Measurements from ENCODE around the gene PLXDC1.
"Not testable (repeated sequence)": the region's sequence is repeated elsewhere in the genome, so short reads cannot be mapped to it uniquely, and the experiment has no call there.

PLXDC1 gene

GRCh38 chr17:39125143-39125875, 26.1 kb downstream of the PLXDC1 start:
- DNase-seq (ENCODE audit: low read depth in 2 of 2): no peak

- DNase-seq (ENCODE audit: low read depth in 2 of 2): no peak
Observed at GRCh38 chr17:39123627-39124026, 27.8 kb downstream of the PLXDC1 start.

GRCh38 chr17:39122991-39123390, 28.4 kb downstream of the PLXDC1 start:
- DNase-seq (ENCODE audit: low read depth in 2 of 2): no peak

GRCh38 chr17:39121919-39122318, 29.5 kb downstream of the PLXDC1 start:
- not testable (repeated sequence) for DNase-seq (ENCODE audit: low read depth in 2 of 2)

- no peak for DNase-seq (ENCODE audit: low read depth in 2 of 2)
Observed at GRCh38 chr17:39118674-39119419, 32.6 kb downstream of the PLXDC1 start.

GRCh38 chr17:39116224-39116623, 35.2 kb downstream of the PLXDC1 start:
- DNase-seq (ENCODE audit: low read depth in 2 of 2): no peak

GRCh38 chr17:39115135-39115534, 36.3 kb downstream of the PLXDC1 start:
- DNase-seq (ENCODE audit: low read depth in 2 of 2): no peak

GRCh38 chr17:39114723-39115122, 36.7 kb downstream of the PLXDC1 start:
- no peak for DNase-seq (ENCODE audit: low read depth in 2 of 2)

GRCh38 chr17:39113871-39114270, 37.6 kb downstream of the PLXDC1 start:
- DNase-seq (ENCODE audit: low read depth in 2 of 2): no peak

- DNase-seq (ENCODE audit: low read depth in 2 of 2): no peak
Observed at GRCh38 chr17:39110435-39111136, 40.9 kb downstream of the PLXDC1 start.

- DNase-seq (ENCODE audit: low read depth in 2 of 2): no peak
Observed at GRCh38 chr17:39108461-39109375, 42.7 kb downstream of the PLXDC1 start.

- DNase-seq (ENCODE audit: low read depth in 2 of 2): no peak
Observed at GRCh38 chr17:39107973-39108372, 43.5 kb downstream of the PLXDC1 start.

GRCh38 chr17:39107155-39107554, 44.3 kb downstream of the PLXDC1 start:
- DNase-seq (ENCODE audit: low read depth in 2 of 2): no peak

GRCh38 chr17:39105705-39106104, 45.7 kb downstream of the PLXDC1 start:
- DNase-seq (ENCODE audit: low read depth in 2 of 2): no peak

GRCh38 chr17:39104657-39105056, 46.8 kb downstream of the PLXDC1 start:
- no peak for DNase-seq (ENCODE audit: low read depth in 2 of 2)

- no peak for DNase-seq (ENCODE audit: low read depth in 2 of 2)
Observed at GRCh38 chr17:39104046-39104445, 47.4 kb downstream of the PLXDC1 start.

- no peak for DNase-seq (ENCODE audit: low read depth in 2 of 2)
Observed at GRCh38 chr17:39101091-39101490, 50.3 kb downstream of the PLXDC1 start.

- no peak for DNase-seq (ENCODE audit: low read depth in 2 of 2)
Observed at GRCh38 chr17:39100530-39100929, 50.9 kb downstream of the PLXDC1 start.

- no peak for DNase-seq (ENCODE audit: low read depth in 2 of 2)
Observed at GRCh38 chr17:39099663-39100286, 51.7 kb downstream of the PLXDC1 start.

- DNase-seq (ENCODE audit: low read depth in 2 of 2): no peak
Observed at GRCh38 chr17:39098588-39098987, 52.8 kb downstream of the PLXDC1 start.

- no peak for DNase-seq (ENCODE audit: low read depth in 2 of 2)
Observed at GRCh38 chr17:39097537-39097936, 53.9 kb downstream of the PLXDC1 start.

Data from stimulated activated CD4-positive, alpha-beta T cell treated with anti-CD3 and anti-CD28 coated beads, Interleukin-4, amount 100 ng/mL, for 48 hours (primary cell).